Fibroblast of skin of right biceps (primary cell): ENCODE data around the gene PRX.
"Not testable (repeated sequence)": the region's sequence is repeated elsewhere in the genome, so short reads cannot be mapped to it uniquely, and the experiment has no call there.

Experiments
- DNase-seq: peaks from one replicate; pipeline ENCODE4 v3.0.0-alpha.2; 2013

The PRX gene

DNA sequence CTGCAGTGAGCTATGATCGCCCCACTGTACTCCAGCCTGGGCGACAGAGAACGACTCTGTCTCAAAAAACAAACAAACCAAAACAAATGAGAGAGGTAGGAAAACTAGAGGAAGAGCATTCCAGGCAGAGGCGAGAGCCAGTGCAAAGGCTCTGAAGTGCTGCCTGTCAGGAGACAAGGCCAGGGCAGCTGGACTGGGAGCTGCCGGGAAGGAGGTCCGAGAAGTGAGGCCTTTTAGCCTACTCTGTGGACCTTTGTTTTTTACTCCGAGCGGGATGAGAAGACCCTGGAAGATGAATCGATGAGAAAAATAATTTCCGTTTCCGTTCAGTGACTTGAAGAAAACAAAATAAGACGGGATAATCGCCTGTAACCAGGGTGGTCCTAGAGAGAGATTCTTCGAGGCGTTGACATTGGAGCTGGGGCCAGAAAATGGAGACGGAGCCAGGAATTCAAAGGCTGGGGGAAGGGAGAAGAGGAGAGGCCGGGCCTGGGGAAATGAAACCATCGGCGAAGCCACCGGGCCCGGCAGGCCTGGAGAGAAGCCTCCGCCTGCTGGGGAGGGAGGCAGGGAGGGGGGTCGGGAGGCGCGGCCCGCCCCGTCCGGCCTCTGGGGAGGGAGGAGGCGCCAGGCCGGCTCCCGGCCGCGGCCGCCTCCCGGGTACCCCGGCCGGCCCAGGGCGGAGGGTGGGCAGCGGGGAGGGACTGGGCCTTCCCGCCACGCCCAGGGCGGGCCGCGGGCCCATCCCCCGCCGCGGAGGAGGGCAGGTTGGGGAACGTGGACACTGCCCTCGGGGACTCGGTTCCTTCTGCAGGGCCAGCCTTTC is 20.4 kb upstream of the PRX start:
- peak; percentile 94 for DNase-seq

DNA sequence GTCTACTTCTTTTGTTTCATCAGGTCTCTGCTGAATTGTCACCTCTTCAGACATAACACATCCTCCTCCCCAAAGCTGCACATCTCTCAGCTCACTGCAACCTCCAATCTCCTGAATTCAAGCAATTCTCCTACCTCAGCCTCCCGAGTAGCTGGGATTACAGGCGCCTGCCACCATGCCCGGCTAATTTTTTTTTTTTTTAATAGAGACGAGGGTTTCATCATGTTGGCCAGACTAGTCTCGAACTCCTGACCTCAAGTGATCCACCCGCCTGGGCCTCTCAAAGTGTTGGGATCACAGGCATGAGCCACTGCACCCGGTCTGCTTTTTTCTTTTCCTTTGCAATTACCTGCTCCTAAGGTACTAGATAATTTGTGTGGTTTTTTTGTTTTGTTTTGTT is 19.6 kb upstream of the PRX start:
- DNase-seq, result not testable (repeated sequence)

DNA sequence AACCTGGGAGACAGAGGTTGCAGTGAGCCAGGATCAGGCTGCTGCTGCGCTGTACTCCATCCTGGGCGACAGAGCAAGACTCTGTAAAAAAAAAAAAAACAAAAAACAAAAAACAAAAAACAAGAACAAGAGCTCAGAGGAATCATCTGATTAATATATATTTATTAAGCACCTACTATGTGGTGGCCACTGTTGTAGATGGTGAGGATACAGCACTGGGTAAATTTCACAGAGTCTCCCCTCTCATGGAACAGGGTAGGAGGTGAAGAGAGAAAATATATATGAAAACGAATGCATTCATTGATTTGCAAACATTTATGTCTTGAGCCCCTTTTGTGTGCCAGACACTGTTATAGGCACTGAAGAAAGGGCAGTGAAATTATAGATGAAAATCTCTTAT is 18.5 kb upstream of the PRX start:
- no peak for DNase-seq

GRCh38 chr19:40430242-40430641 is 17.1 kb upstream of the PRX start:
- DNase-seq, result not testable (repeated sequence)

DNA sequence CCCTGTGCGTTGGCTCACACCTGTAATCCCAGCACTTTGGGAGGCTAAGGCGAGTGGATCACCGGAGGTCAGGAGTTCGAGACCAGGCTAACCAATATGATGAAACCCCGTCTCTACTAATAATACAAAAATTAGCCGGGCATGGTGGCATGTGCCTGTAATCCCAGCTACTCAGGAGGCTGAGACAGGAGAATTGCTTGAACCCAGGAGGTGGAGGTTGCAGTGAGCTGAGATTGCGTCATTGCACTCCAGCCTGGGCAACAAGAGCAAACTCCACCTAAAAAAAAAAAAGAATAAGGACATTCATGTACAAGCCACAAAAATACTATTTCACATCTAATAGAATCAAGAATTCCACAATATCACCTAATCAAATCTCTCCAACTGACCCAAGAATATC is 15.0 kb upstream of the PRX start:
- DNase-seq, result not testable (repeated sequence)

GRCh38 chr19:40425450-40426287 is 12.5 kb upstream of the PRX start, which contains the start of gene SERTAD1:
Gene SERTAD1, minus strand, starts transcription at chr19:40425992. Its CDS starts 2,446 bp downstream, at chr19:40423546.
- peak; percentile 99 for DNase-seq

DNA sequence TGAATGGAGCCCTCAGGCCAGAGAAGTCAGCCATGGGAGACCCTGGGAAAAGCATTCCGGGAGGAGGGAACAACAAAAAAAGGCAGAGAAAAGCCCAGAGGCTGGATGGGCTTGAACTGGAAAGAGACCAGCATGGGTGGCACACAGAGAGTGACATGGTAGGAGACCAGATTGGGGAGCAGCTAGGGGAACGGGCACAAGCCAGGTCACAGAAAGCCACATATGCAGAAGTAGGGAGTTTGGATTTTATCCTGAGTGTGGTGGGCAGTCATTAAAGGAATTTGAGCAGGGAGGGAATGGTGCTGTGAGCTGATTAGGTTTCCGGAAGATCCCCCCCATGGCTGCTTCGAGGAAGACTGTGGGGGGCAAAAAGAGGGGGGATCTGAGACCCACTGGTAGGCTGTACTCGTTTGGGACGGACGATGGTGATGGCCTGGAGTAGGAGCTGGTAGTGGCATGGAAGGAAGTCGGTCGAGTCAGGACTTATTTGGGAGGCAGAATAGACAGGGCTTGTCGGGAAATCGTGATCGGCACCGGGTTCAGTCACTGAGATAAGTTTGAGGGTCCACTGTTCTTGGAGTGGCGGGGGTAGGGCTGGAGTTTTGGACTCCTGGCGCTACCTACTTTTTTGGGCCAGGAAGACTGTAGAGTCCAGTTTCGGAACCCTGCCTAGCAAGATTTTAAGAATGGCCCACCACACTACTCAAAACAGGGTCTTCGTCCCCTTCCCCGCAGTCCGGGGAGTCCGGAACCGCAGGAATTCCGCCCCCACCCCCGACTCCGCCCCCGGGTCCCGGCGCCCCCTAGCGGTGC is 11.7 kb upstream of the PRX start:
- peak; percentile 37 for DNase-seq

- no peak for DNase-seq
Measured at GRCh38 chr19:40423938-40424337, 10.8 kb upstream of the PRX start.

DNA sequence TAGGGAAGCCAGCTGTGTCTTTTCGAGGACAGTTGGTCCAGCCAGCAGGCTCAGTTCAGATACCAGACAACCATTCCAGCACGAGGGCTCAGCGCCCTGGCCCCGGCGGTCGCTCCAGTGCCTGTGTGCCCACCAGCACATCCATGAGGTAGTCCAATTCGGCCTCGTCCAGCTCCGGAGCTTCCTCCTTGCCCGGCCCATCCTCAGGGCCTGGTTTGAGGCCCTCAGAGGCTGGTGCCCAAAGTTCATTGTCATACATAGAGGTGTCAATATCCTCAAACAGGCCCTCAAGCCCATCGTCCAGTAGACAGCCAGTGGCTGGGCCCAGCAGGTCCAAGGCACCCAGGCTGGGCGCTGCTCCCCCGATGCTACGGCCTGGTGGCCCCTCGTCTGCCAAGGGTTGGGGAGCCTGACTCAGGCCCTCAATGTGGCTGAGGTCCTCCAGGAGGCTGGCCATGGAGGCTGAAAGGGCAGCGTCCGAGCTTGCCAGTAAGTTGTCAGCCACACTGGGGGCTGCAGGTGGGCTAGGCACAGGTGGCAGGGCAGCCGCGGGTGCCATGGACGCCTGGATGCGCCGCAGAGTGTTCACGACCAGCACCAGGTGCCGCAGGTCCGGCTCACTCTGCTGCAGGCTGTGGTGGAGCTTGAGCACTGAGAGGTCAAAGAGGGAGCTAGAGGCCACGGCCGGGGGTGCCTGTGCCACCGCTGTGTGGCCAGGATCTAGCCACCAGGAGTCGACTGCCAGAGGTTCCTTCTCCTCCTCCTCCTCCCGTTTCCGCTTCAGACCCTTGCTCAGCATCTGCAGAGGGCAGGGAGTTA is 9.8 kb upstream of the PRX start:
- no peak for DNase-seq

GRCh38 chr19:40421993-40422747 is 9.0 kb upstream of the PRX start:
- DNase-seq, result no peak

- peak; percentile 89 for DNase-seq
Measured at GRCh38 chr19:40420766-40421765, 7.9 kb upstream of the PRX start.

DNA sequence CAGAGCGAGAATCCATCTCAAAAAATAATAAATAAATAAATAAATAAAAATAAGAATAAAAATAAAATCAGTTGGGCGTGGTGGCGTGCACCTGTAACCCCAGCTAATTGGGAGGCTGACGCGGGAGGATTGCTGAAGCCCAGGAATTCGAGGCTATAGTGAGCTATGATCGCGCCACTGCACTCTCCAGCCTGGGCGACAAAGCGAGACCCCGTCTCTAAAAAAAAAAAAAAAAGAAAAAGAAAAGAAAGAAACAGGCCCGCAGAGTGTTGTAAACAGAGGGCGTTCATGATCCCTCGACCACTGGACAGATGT is 7.2 kb upstream of the PRX start:
- no peak for DNase-seq

DNA sequence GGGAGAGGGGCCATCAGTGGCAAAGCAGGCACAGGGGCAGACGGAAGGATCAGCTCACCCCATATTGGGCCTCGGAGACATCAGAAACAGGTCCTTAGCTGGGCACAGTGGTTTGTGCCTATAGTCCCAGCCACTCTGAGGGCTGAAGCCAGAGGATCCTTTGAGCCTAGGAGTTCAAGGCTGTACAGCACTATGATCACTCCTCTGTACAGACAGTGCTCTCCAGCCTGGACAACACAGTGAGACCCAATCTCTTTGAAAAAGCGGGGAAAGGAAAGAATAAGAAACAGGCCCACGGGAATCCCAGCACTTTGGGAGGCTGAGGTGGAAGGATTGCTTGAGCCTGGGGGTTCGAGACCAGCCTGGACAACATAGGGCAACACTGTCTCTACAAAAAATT is 6.6 kb upstream of the PRX start:
- no peak for DNase-seq

- no peak for DNase-seq
Measured at GRCh38 chr19:40419066-40419612, 6.0 kb upstream of the PRX start.

DNA sequence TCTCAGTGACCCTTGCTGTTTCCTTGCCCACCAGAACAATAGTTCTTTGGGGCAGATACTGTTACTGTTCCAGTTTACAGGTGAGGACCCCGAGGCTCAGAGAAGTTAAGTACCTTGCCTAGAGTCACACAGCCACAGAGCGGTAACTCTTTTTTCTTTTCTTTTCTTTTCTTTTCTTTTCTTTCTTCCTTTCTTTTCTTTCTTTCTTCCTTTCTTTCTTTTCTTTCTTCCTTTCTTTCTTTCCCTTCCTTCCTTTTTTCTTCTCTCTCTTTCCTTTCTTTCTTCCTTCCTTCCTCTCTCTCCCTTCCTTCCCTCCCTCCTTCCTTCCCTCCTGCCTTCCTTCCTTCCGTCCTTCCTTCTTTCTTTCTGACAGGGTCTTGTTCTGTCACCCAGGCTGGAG is 4.9 kb upstream of the PRX start:
- no peak for DNase-seq

DNA sequence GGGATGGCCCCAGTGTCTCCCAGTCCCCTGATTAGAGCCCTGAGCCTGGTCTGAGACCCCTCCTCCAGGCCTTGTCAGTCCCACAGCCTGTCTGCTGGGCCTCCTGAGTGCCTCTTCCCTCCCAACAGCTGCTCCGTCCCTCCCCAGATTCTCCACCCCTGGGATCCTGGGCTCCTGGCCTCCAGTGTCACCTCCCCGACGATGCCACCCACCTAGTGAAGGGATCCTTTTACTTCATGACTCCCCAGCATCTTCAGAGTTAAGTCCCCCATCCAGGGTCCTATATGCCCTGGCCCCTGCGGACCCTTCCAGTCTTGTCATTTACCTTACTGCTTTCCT is 4.4 kb upstream of the PRX start:
- DNase-seq, result no peak

DNA sequence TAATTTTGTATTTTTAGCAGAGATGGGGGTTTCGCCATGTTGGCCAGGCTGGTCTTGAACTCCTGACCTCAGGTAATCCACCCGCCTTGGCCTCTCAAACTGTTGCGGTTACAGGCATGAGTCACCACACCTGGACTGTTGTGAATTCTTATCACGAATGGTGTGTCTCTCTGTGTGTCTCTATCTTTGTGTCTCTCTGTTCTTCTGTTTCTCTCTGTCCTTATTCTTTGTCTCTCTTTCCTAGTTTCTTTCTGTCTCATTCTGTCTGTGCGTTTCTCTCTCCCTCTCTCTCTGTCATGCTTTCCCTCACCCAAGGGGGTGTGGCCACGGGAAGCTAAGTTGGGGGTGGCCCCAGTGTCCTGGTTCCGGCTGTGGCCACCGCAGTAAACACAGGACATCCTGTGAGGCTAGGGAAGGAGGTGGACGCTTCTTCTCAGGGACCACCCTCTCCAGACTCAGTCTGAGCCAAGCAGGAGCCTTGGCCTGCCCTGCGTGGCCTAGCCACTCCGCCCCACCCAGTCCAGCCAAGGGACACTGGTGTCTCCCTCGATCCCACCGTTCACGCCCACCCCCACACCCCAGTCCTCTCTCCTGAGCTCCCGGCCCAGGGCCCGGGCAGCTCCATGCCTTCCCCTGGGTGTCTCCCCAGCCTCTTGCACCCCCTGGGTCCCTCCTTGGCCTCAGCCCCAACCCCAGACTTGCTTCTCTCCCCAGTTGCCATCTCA is 3.9 kb upstream of the PRX start:
- peak; percentile 23 for DNase-seq

DNA sequence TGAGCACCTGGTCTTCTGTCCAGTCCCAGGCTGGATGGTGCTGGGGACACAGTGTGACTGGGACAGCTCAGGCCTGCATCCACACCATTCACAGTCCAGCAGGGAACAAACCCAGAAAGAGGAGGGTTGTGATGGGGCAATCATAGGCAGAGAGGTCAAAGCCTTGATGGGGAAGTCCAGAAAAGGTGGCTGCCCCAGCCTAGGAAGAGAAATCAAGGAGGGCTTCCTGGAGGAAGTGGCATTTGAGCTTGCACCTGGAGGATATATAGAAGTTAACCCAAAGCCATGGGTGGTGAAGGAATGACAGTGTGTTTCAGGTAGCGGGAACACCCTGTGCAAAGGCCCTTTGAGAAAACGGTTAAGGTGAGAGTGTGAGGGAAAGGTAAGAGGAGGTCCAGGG is 2.6 kb upstream of the PRX start:
- DNase-seq, result no peak
